Activated CD4-positive, alpha-beta T cell treated with anti-CD3 and anti-CD28 coated beads for 36 hours (primary cell): ENCODE results near the gene CORO7. TPM values are rescaled to one million over a fixed set of nuclear protein-coding genes. Genes with fewer than 3 reads are reported as not detected.
A peak's percentile ranks its signal among the peaks of the same experiment; 100 is the strongest.

ENCODE experiments used
- ATAC-seq: fragments of 200-7000 bp; cut with Tn5 transposase; one replicate; pipeline ENCODE4 v1.10.0; 2021; ENCODE audit warnings: mild to moderate bottlenecking, moderate library complexity
- CTCF ChIA-PET: fragments of 350-600 bp; sonication (Branson Sonifier 250); formaldehyde crosslinking; loops from one replicate; lab custom pipeline; 2021; ENCODE audit warnings: antibody characterized with exemption; lab: Charles Lee
- POLR2A ChIA-PET: fragments of 350-600 bp; sonication (Branson Sonifier 250); formaldehyde crosslinking; loops from one replicate; lab custom pipeline; 2021; ENCODE audit warnings: antibody characterized with exemption, inconsistent platforms; lab: Charles Lee
- DNase-seq: peaks from one replicate; pipeline ENCODE4 v3.0.0-alpha.2; 2020
- H3K27ac Mint-ChIP-seq: one replicate; pipeline ENCODE4 v1.8.0; 2021; ENCODE audit warnings: mixed read lengths
- H3K27me3 Mint-ChIP-seq: one replicate; pipeline ENCODE4 v1.8.0; 2021; ENCODE audit warnings: mixed read lengths
- H3K36me3 Mint-ChIP-seq: one replicate; pipeline ENCODE4 v1.8.0; 2021; ENCODE audit warnings: low read depth, mixed read lengths
- H3K4me1 Mint-ChIP-seq: one replicate; pipeline ENCODE4 v1.8.0; 2021; ENCODE audit warnings: mixed read lengths
- H3K4me3 Mint-ChIP-seq: one replicate; pipeline ENCODE4 v1.8.0; 2021; ENCODE audit warnings: mild to moderate bottlenecking, moderate library complexity, mixed read lengths
- H3K9me3 Mint-ChIP-seq: one replicate; pipeline ENCODE4 v1.8.0; 2021; ENCODE audit warnings: low read depth, mixed read lengths
- intact Hi-C, 2 experiments: fragments of 100-400 bp; cut with DNase I in 1 of 2; cut with micrococcal nuclease in 1 of 2; formaldehyde crosslinking; loops; one replicate each; pipeline versions ENCODE4 v1.14.2 to v1.15.1; 2022 to 2024; cut with DNase I, micrococcal nuclease
- total RNA-seq, 2 experiments: library from RNA; stranded (reverse); gene quantifications; one replicate each; pipeline ENCODE4 v1.2.3, GENCODE V29; 2021

CORO7 gene
- total RNA-seq, 2 experiments from 2014 or later = 65.0 to 67.1 TPM

- intact Hi-C loops = loop anchor here (5.0 kb wide), 3 partner anchors 111 to 1164 kb away; partner anchors contain the start of genes CDIP1 (in 1 of the 2) and NUDT16L1 (in 1 of the 2)
- peak overlapping the region; percentile 95 for H3K4me3 Mint-ChIP-seq
- H3K27me3 Mint-ChIP-seq = no peaks in the 10 kb centered on the region
- DNase-seq (peak; percentile 70), ATAC-seq (peak; percentile 28)
- peaks cover 27% of the 10 kb centered on the region for H3K4me1 Mint-ChIP-seq
- H3K27ac Mint-ChIP-seq = peak overlapping the region; percentile 98
- ChIA-PET CTCF (interaction anchor here (0.7 kb wide), 1 partner anchor 198 kb away, joined by 3 read pairs; the partner anchor contains the start of gene MGRN1), POLR2A (no interaction called here)
- no peaks in the 10 kb centered on the region for H3K9me3 Mint-ChIP-seq
- H3K36me3 Mint-ChIP-seq = peaks cover 32% of the 10 kb centered on the region
Observed at GRCh38 chr16:4426021-4426684, 9.8 kb upstream of the CORO7 start.

GRCh38 chr16:4425378-4426020 is 9.1 kb upstream of the CORO7 start, which contains the start of gene DNAJA3:
Gene DNAJA3 (plus strand): TSS chr16:4425868. CDS start chr16:4425882, 14 bp downstream.
- ChIA-PET CTCF (no interaction called here), POLR2A (interaction anchor here (0.6 kb wide), 1 partner anchor 190 kb away, joined by 3 read pairs; no protein-coding TSS in a partner anchor)
- peak within 1 kb of the TSS; percentile 95 for H3K4me3 Mint-ChIP-seq
- intact Hi-C loops = loop anchor here (1.0 to 5.0 kb wide), 16 partner anchors 9 to 1163 kb away; partner anchors contain the start of genes CDIP1 (in 2 of the 2), CORO7 (in 2 of the 2), ANKS3 (in 1 of the 2) and DNAAF8 (in 1 of the 2)
- peak; percentile 96 for DNase-seq
- peaks cover 27% of the 10 kb centered on the region for H3K4me1 Mint-ChIP-seq
- peak; percentile 93 for ATAC-seq
- peaks cover 30% of the 10 kb centered on the region for H3K36me3 Mint-ChIP-seq
- H3K27me3 Mint-ChIP-seq = no peaks in the 10 kb centered on the region
- no peaks in the 10 kb centered on the region for H3K9me3 Mint-ChIP-seq
- peak within 1 kb of the TSS; percentile 98 for H3K27ac Mint-ChIP-seq

GRCh38 chr16:4420505-4421105 is 4.2 kb upstream of the CORO7 start:
- CTCF ChIA-PET = no interaction called here
- ATAC-seq = no peak
- H3K9me3 Mint-ChIP-seq = no peaks in the 10 kb centered on the region
- no peak overlapping the region for H3K27ac Mint-ChIP-seq
- intact Hi-C loops = no loop called here
- H3K4me1 Mint-ChIP-seq = peaks cover 10% of the 10 kb centered on the region
- peaks cover 2% of the 10 kb centered on the region for H3K36me3 Mint-ChIP-seq
- DNase-seq = no peak
- H3K27me3 Mint-ChIP-seq = no peaks in the 10 kb centered on the region
- POLR2A ChIA-PET = no interaction called here
- H3K4me3 Mint-ChIP-seq = no peak overlapping the region

- Mint-ChIP-seq H3K4me1 (peaks cover 16% of the 10 kb centered on the region), H3K36me3 (peaks cover 4% of the 10 kb centered on the region), H3K4me3 (no peak overlapping the region), H3K9me3 (no peaks in the 10 kb centered on the region), H3K27ac (no peak overlapping the region), H3K27me3 (no peaks in the 10 kb centered on the region)
- ChIA-PET POLR2A (interaction anchor here (0.6 to 1.1 kb wide), 4 partner anchors 16 to 540 kb away, joined by 3 to 5 read pairs (median 4); no protein-coding TSS in a partner anchor), CTCF (interaction anchor here (1.1 to 1.6 kb wide), 3 partner anchors 9 to 57 kb away, joined by 3 to 6 read pairs (median 4); partner anchors contain the start of gene HMOX2)
- intact Hi-C loops = loop anchor here in 1 of 2 experiments (5.0 kb wide), 1 partner anchor 67 kb away; the partner anchor contains the start of gene PAM16
- DNase-seq (no peak), ATAC-seq (no peak)
Observed at GRCh38 chr16:4419402-4419959, 3.1 kb upstream of the CORO7 start.

GRCh38 chr16:4415538-4416199 is 727 bp downstream of the CORO7 start:
- intact Hi-C loops = loop anchor here (1.0 to 5.0 kb wide), 16 partner anchors 10 to 699 kb away; partner anchors contain the start of genes DNAJA3 (in 2 of the 2), HMOX2 (in 2 of the 2), PAM16 (in 2 of the 2) and ADCY9 (in 1 of the 2)
- Mint-ChIP-seq H3K36me3 (peaks cover 24% of the 10 kb centered on the region), H3K4me1 (peaks cover 32% of the 10 kb centered on the region), H3K9me3 (no peaks in the 10 kb centered on the region), H3K4me3 (peak overlapping the region; percentile 86), H3K27me3 (no peaks in the 10 kb centered on the region), H3K27ac (peak overlapping the region; percentile 84)
- ATAC-seq = peak; percentile 10
- DNase-seq = peak; percentile 77
- ChIA-PET POLR2A (interaction anchor here (0.5 to 1.0 kb wide), 6 partner anchors 16 to 434 kb away, joined by 3 to 6 read pairs (median 5); partner anchors contain the start of genes DNAAF8 and HMOX2), CTCF (interaction anchor here (3.8 to 6.5 kb wide), 2 partner anchors 13 to 162 kb away, joined by 13 to 45 read pairs; no protein-coding TSS in a partner anchor)

GRCh38 chr16:4414187-4414917 is 2.0 kb downstream of the CORO7 start:
- Mint-ChIP-seq H3K27ac (peak overlapping the region; percentile 84), H3K36me3 (peaks cover 30% of the 10 kb centered on the region), H3K27me3 (no peaks in the 10 kb centered on the region), H3K9me3 (no peaks in the 10 kb centered on the region), H3K4me3 (peak overlapping the region; percentile 86), H3K4me1 (peaks cover 36% of the 10 kb centered on the region)
- intact Hi-C loops = loop anchor here in 1 of 2 experiments (1.0 to 2.0 kb wide), 2 partner anchors 202 to 298 kb away; partner anchors contain the start of gene ADCY9
- DNase-seq (peak; percentile 92), ATAC-seq (peak; percentile 69)
- ChIA-PET POLR2A (interaction anchor here (0.7 kb wide), 1 partner anchor 160 kb away, joined by 3 read pairs; no protein-coding TSS in a partner anchor), CTCF (interaction anchor here (3.8 to 6.5 kb wide), 2 partner anchors 12 to 161 kb away, joined by 13 to 45 read pairs; no protein-coding TSS in a partner anchor)

- no peak for ATAC-seq
- Mint-ChIP-seq H3K27me3 (no peaks in the 10 kb centered on the region), H3K27ac (no peak overlapping the region), H3K4me3 (no peak overlapping the region), H3K9me3 (no peaks in the 10 kb centered on the region), H3K4me1 (peaks cover 36% of the 10 kb centered on the region), H3K36me3 (peaks cover 30% of the 10 kb centered on the region)
- ChIA-PET POLR2A (no interaction called here), CTCF (interaction anchor here (0.6 to 6.5 kb wide), 3 partner anchors 10 to 150 kb away, joined by 3 to 45 read pairs (median 3); no protein-coding TSS in a partner anchor)
- DNase-seq = no peak
- intact Hi-C loops = no loop called here
Observed at GRCh38 chr16:4412854-4413253, 3.5 kb downstream of the CORO7 start.

GRCh38 chr16:4412159-4412558 is 4.2 kb downstream of the CORO7 start:
- Mint-ChIP-seq H3K9me3 (no peaks in the 10 kb centered on the region), H3K4me1 (peaks cover 36% of the 10 kb centered on the region), H3K4me3 (no peak overlapping the region), H3K36me3 (peaks cover 30% of the 10 kb centered on the region), H3K27me3 (no peaks in the 10 kb centered on the region), H3K27ac (no peak overlapping the region)
- intact Hi-C loops = no loop called here
- no peak for ATAC-seq
- ChIA-PET POLR2A (no interaction called here), CTCF (interaction anchor here (1.3 to 6.5 kb wide), 2 partner anchors 9 to 93 kb away, joined by 3 to 45 read pairs; no protein-coding TSS in a partner anchor)
- DNase-seq = no peak

GRCh38 chr16:4411684-4412083 is 4.7 kb downstream of the CORO7 start:
- DNase-seq (no peak), ATAC-seq (no peak)
- H3K4me3 Mint-ChIP-seq = no peak overlapping the region
- intact Hi-C loops = no loop called here
- H3K4me1 Mint-ChIP-seq = peaks cover 33% of the 10 kb centered on the region
- ChIA-PET POLR2A (no interaction called here), CTCF (interaction anchor here (1.3 to 6.5 kb wide), 2 partner anchors 9 to 94 kb away, joined by 3 to 45 read pairs; no protein-coding TSS in a partner anchor)
- H3K36me3 Mint-ChIP-seq = peaks cover 30% of the 10 kb centered on the region
- no peaks in the 10 kb centered on the region for H3K27me3 Mint-ChIP-seq
- no peak overlapping the region for H3K27ac Mint-ChIP-seq
- no peaks in the 10 kb centered on the region for H3K9me3 Mint-ChIP-seq
